Measurements from ENCODE around the gene PLXDC1. TPM values are rescaled to one million over a fixed set of nuclear protein-coding genes. Genes with fewer than 3 reads are reported as not detected.

The PLXDC1 gene
- total RNA-seq, 4 donors from 2014 or later, result 0.49 to 4.5 (median 2.4) TPM

GRCh38 chr17:39183720-39184119 is 32.3 kb upstream of the PLXDC1 start:
- in situ Hi-C loops (cut with MboI; ENCODE audit: low sequenced_read_pairs in 4 of 4) (no loop called here), intact Hi-C loops (cut with DNase I; ENCODE audit: low total_unique reads) (no loop called here)
- Histone ChIP-seq H3K9me3 (no peaks in the 10 kb centered on the region), H3K4me3 (no peak overlapping the region), H3K27ac (peak overlapping the region in 1 of 4 donors; percentile 46), H3K4me1 (peaks cover 5 to 8% of the 10 kb centered on the region in 2 donors), H3K36me3 (peaks cover 0 to 96% of the 10 kb centered on the region in 2 donors), H3K27me3 (no peaks in the 10 kb centered on the region)
- no peak for DNase-seq
- TF ChIP-seq CTCF (IDR thresholded peaks at IDR 0.05 in 4 of 5, conservative IDR thresholded peaks at IDR 0.05 in 1 of 5) (no peak), POLR2A (IDR thresholded peaks at IDR 0.05) (no peak)
- ATAC-seq, result no peak

- ATAC-seq, result no peak
- TF ChIP-seq POLR2A (IDR thresholded peaks at IDR 0.05), result no peak
- TF ChIP-seq CTCF (IDR thresholded peaks at IDR 0.05 in 4 of 5, conservative IDR thresholded peaks at IDR 0.05 in 1 of 5), result no peak
- intact Hi-C loops (cut with DNase I; ENCODE audit: low total_unique reads) (no loop called here), in situ Hi-C loops (cut with MboI; ENCODE audit: low sequenced_read_pairs in 4 of 4) (no loop called here)
- Histone ChIP-seq H3K27ac (peak overlapping the region in 1 of 4 donors; percentile 46), H3K4me3 (no peak overlapping the region), H3K27me3 (no peaks in the 10 kb centered on the region), H3K9me3 (no peaks in the 10 kb centered on the region), H3K4me1 (peaks cover 5 to 8% of the 10 kb centered on the region in 2 donors), H3K36me3 (peaks cover 0 to 96% of the 10 kb centered on the region in 2 donors)
- DNase-seq, result no peak
Observed at GRCh38 chr17:39183045-39183444, 31.6 kb upstream of the PLXDC1 start.

GRCh38 chr17:39181303-39181702 is 29.9 kb upstream of the PLXDC1 start:
- Histone ChIP-seq H3K27me3 (no peaks in the 10 kb centered on the region), H3K4me3 (no peak overlapping the region), H3K36me3 (peaks cover 0 to 95% of the 10 kb centered on the region in 2 donors), H3K9me3 (no peaks in the 10 kb centered on the region), H3K4me1 (peaks cover 5 to 6% of the 10 kb centered on the region in 2 donors), H3K27ac (peak overlapping the region in 1 of 4 donors; percentile 0)
- no peak for TF ChIP-seq POLR2A (IDR thresholded peaks at IDR 0.05)
- TF ChIP-seq CTCF (IDR thresholded peaks at IDR 0.05 in 4 of 5, conservative IDR thresholded peaks at IDR 0.05 in 1 of 5), result no peak
- intact Hi-C loops (cut with DNase I; ENCODE audit: low total_unique reads) (no loop called here), in situ Hi-C loops (cut with MboI; ENCODE audit: low sequenced_read_pairs in 4 of 4) (no loop called here)
- DNase-seq (no peak), ATAC-seq (no peak)

GRCh38 chr17:39178536-39178935 is 27.1 kb upstream of the PLXDC1 start:
- ATAC-seq, result no peak
- Histone ChIP-seq H3K4me3 (no peak overlapping the region), H3K27ac (peak overlapping the region; percentile 45 to 71 (median 59)), H3K9me3 (no peaks in the 10 kb centered on the region), H3K27me3 (no peaks in the 10 kb centered on the region), H3K36me3 (peaks cover 0 to 67% of the 10 kb centered on the region in 2 donors), H3K4me1 (peaks cover 12 to 26% of the 10 kb centered on the region in 2 donors)
- in situ Hi-C loops (cut with MboI; ENCODE audit: low sequenced_read_pairs in 4 of 4), result no loop called here
- intact Hi-C loops (cut with DNase I; ENCODE audit: low total_unique reads), result no loop called here
- no peak for TF ChIP-seq POLR2A (IDR thresholded peaks at IDR 0.05)
- no peak for TF ChIP-seq CTCF (IDR thresholded peaks at IDR 0.05 in 4 of 5, conservative IDR thresholded peaks at IDR 0.05 in 1 of 5)
- DNase-seq, result no peak

GRCh38 chr17:39177256-39177655 is 25.8 kb upstream of the PLXDC1 start:
- DNase-seq, result no peak
- intact Hi-C loops (cut with DNase I; ENCODE audit: low total_unique reads) (no loop called here), in situ Hi-C loops (cut with MboI; ENCODE audit: low sequenced_read_pairs in 4 of 4) (no loop called here)
- no peaks in the 10 kb centered on the region for H3K27me3 ChIP-seq
- H3K9me3 ChIP-seq, result no peaks in the 10 kb centered on the region
- ATAC-seq, result no peak
- peaks cover 12 to 26% of the 10 kb centered on the region in 2 donors for H3K4me1 ChIP-seq
- peak overlapping the region; percentile 40 to 74 (median 59) for H3K27ac ChIP-seq
- H3K36me3 ChIP-seq, result peaks cover 0 to 54% of the 10 kb centered on the region in 2 donors
- TF ChIP-seq POLR2A (IDR thresholded peaks at IDR 0.05), result no peak
- TF ChIP-seq CTCF (IDR thresholded peaks at IDR 0.05 in 4 of 5, conservative IDR thresholded peaks at IDR 0.05 in 1 of 5), result no peak
- H3K4me3 ChIP-seq, result no peak overlapping the region

Data from gastrocnemius medialis (tissue), 4 donors.